Neural cell (in vitro differentiated cells): ENCODE data around the gene ITLN2. TPM values are rescaled to one million over a fixed set of nuclear protein-coding genes. Genes with fewer than 3 reads are reported as not detected.

Source experiments
- H2AFZ ChIP-seq: fragments of 200-600, 300-800 bp; sonication (generic), shearing (Covaris generic); 2 replicates; pipeline ENCODE4 v1.6.0; 2014; ENCODE audit warnings: low read depth, mild to moderate bottlenecking, antibody characterized with exemption, low read length, moderate library complexity
- H3F3A ChIP-seq: fragments of 200-600 bp; shearing (Covaris generic); 2 replicates; pipeline ENCODE4 v1.6.1; 2016; ENCODE audit warnings: mild to moderate bottlenecking, moderate library complexity, mixed read lengths, antibody characterized with exemption, low read length; ENCODE audit not compliant: insufficient read depth, poor library complexity, severe bottlenecking
- H3K27ac ChIP-seq: fragments of 200-600, 300-800 bp; sonication (generic), shearing (Covaris generic); 2 replicates; pipeline ENCODE4 v1.5.1; 2014; ENCODE audit warnings: mild to moderate bottlenecking, low read length, moderate library complexity
- H3K27me3 ChIP-seq: fragments of 300-800, 200-600 bp; sonication (generic), shearing (Covaris generic); 2 replicates; pipeline ENCODE4 v1.6.0; 2014; ENCODE audit warnings: mild to moderate bottlenecking, low read depth, low read length, moderate library complexity; ENCODE audit not compliant: insufficient read depth
- H3K36me3 ChIP-seq: fragments of 300-800, 200-600 bp; sonication (generic), shearing (Covaris generic); 2 replicates; pipeline ENCODE4 v1.5.1; 2014; ENCODE audit warnings: mild to moderate bottlenecking, antibody characterized with exemption, low read length, moderate library complexity; ENCODE audit not compliant: insufficient read depth
- H3K4me2 ChIP-seq: fragments of 300-800, 200-600 bp; sonication (generic), shearing (Covaris generic); 2 replicates; pipeline ENCODE4 v1.6.0; 2014; ENCODE audit warnings: mild to moderate bottlenecking, low read length
- H3K4me3 ChIP-seq: fragments of 300-800, 200-600 bp; sonication (generic), shearing (Covaris generic); 2 replicates; pipeline ENCODE4 v1.5.1; 2014; ENCODE audit warnings: mild to moderate bottlenecking, low read length, moderate library complexity
- H3K79me2 ChIP-seq: fragments of 200-600 bp; shearing (Covaris generic); replicated peaks from 2 replicates; pipeline ENCODE4 v1.6.0; 2014; ENCODE audit warnings: mild to moderate bottlenecking, low read length, moderate library complexity; ENCODE audit not compliant: insufficient read depth
- H3K9ac ChIP-seq: fragments of 300-800, 200-600 bp; sonication (generic), shearing (Covaris generic); 2 replicates; pipeline ENCODE4 v1.6.1; 2016; ENCODE audit warnings: mild to moderate bottlenecking, low read length, mixed read lengths
- H3K9me2 ChIP-seq: fragments of 200-600 bp; shearing (Covaris generic); 2 replicates; pipeline ENCODE4 v1.6.1; 2016; ENCODE audit warnings: mild to moderate bottlenecking, low read length, mixed read lengths; ENCODE audit not compliant: insufficient read depth
- H3K9me3 ChIP-seq: fragments of 200-600, 300-800 bp; sonication (generic), shearing (Covaris generic); 2 replicates; pipeline ENCODE4 v1.6.1; 2016; ENCODE audit warnings: mild to moderate bottlenecking, mixed run types, low read length, moderate library complexity, mixed read lengths
- H4K20me1 ChIP-seq: fragments of 200-600 bp; shearing (Covaris generic); 2 replicates; pipeline ENCODE4 v1.6.1; 2016; ENCODE audit warnings: mild to moderate bottlenecking, mixed run types; ENCODE audit not compliant: insufficient read depth
- CTCF ChIP-seq: fragments of 450-650 bp; IDR thresholded peaks from 2 replicates; pipeline ENCODE4 v1.5.1; 2014; ENCODE audit warnings: antibody characterized with exemption, mild to moderate bottlenecking, moderate library complexity; ENCODE audit not compliant: poor library complexity, severe bottlenecking
- EP300 ChIP-seq: fragments of 450-650 bp; conservative IDR thresholded peaks from 2 replicates; pipeline ENCODE4 v1.6.1; 2014; ENCODE audit warnings: antibody characterized with exemption, mild to moderate bottlenecking, moderate library complexity; ENCODE audit not compliant: poor library complexity, severe bottlenecking
- EZH2 ChIP-seq: fragments of 200-600, 300-800 bp; shearing (Covaris generic), sonication (generic); IDR thresholded peaks from 2 replicates; pipeline ENCODE4 v1.6.1; 2014; ENCODE audit warnings: antibody characterized with exemption, low read length, borderline replicate concordance, mild to moderate bottlenecking; ENCODE audit not compliant: insufficient read depth, poor library complexity, severe bottlenecking
- MXI1 ChIP-seq: fragments of 450-650 bp; conservative IDR thresholded peaks from 2 replicates; pipeline ENCODE4 v1.6.1; 2014; ENCODE audit warnings: antibody characterized with exemption, mild to moderate bottlenecking; ENCODE audit not compliant: poor library complexity, severe bottlenecking
- POLR2AphosphoS5 ChIP-seq: IDR thresholded peaks from 2 replicates; pipeline ENCODE4 v1.6.1; 2012
- RAD21 ChIP-seq: fragments of 450-650 bp; conservative IDR thresholded peaks from 2 replicates; pipeline ENCODE4 v1.6.1; 2014; ENCODE audit warnings: antibody characterized with exemption, mild to moderate bottlenecking, moderate library complexity
- REST ChIP-seq: IDR thresholded peaks from 2 replicates; pipeline ENCODE4 v1.6.1; 2012; ENCODE audit warnings: borderline replicate concordance
- SMC3 ChIP-seq: fragments of 450-650 bp; conservative IDR thresholded peaks from 2 replicates; pipeline ENCODE4 v1.6.1; 2014; ENCODE audit warnings: antibody characterized with exemption, mild to moderate bottlenecking, moderate library complexity; ENCODE audit not compliant: poor library complexity
- TAF1 ChIP-seq: IDR thresholded peaks from 2 replicates; pipeline ENCODE4 v1.6.1; 2012; ENCODE audit warnings: low read depth
- polyA plus RNA-seq: library from polyadenylated mRNA; depleted of rRNA; stranded (reverse); fragments of >200 nt; gene quantifications from 2 replicates; pipeline ENCODE4 v1.2.3, GENCODE V29; 2014

The ITLN2 gene
- polyA plus RNA-seq, 1 donor from 2014 or later, result not detected

- no peaks in the 10 kb centered on the region for H3K36me3 ChIP-seq
- H3K4me3 ChIP-seq, result no peak overlapping the region
- no peaks in the 10 kb centered on the region for H3K27me3 ChIP-seq
- no peak overlapping the region for H2AFZ ChIP-seq
- H3K79me2 ChIP-seq, result no peaks in the 10 kb centered on the region
- no peak overlapping the region for H3K4me2 ChIP-seq
- no peak for TF ChIP-seq CTCF
- TF ChIP-seq TAF1, result no peak
- no peak for TF ChIP-seq MXI1
- TF ChIP-seq SMC3, result no peak
- TF ChIP-seq REST, result no peak
- no peak for TF ChIP-seq POLR2AphosphoS5
- TF ChIP-seq RAD21, result no peak
- TF ChIP-seq EP300, result no peak
- H3F3A ChIP-seq, result no peaks in the 10 kb centered on the region
- no peak overlapping the region for H3K9ac ChIP-seq
- no peaks in the 10 kb centered on the region for H3K9me2 ChIP-seq
- H3K27ac ChIP-seq, result no peak overlapping the region
- no peaks in the 10 kb centered on the region for H4K20me1 ChIP-seq
- no peaks in the 10 kb centered on the region for H3K9me3 ChIP-seq
Observed at GRCh38 chr1:160956966-160957365, 2.4 kb upstream of the ITLN2 start.

DNA sequence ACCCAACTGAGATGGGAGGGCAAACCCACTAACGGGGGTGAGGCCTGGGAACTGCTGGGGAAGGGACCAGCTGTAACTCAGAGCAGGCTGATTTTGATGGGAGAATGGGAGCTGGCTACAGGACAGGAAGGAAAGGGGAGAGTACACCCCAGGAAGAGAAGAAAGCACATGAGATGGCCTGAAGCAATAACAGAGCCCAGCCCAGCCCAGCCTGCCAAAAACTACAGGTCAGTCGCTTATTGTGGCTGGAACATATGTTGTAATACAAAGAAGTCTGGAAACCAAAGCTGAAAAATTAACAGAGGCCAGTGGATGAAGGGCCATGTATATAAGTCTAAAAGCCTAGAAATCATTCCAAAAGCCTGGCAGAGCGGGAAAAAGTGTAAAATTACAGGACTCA is 1.6 kb downstream of the ITLN2 start:
- Histone ChIP-seq H3K9me2 (no peaks in the 10 kb centered on the region), H2AFZ (no peak overlapping the region), H3K9me3 (no peaks in the 10 kb centered on the region)

More for the DNA sequence above, 1.6 kb downstream of the ITLN2 start:
- no peaks in the 10 kb centered on the region for H3K79me2 ChIP-seq
- H3K27ac ChIP-seq, result no peak overlapping the region
- no peaks in the 10 kb centered on the region for H3K36me3 ChIP-seq
- TF ChIP-seq CTCF (no peak), SMC3 (no peak), EZH2 (no peak), TAF1 (no peak), MXI1 (no peak), RAD21 (no peak), REST (no peak), EP300 (no peak), POLR2AphosphoS5 (no peak)
- H3K9ac ChIP-seq, result no peak overlapping the region
- H3F3A ChIP-seq, result no peaks in the 10 kb centered on the region
- no peak overlapping the region for H3K4me2 ChIP-seq
- no peaks in the 10 kb centered on the region for H4K20me1 ChIP-seq
- H3K4me3 ChIP-seq, result no peak overlapping the region
- no peaks in the 10 kb centered on the region for H3K27me3 ChIP-seq
